ENCODE results near the gene APP.

APP gene

GRCh38 chr21:25970254-25970930 lies 200.2 kb downstream of the APP start:
- DNase-seq: no peak

- DNase-seq: no peak
Measured at GRCh38 chr21:25967901-25968438, 202.6 kb downstream of the APP start.

GRCh38 chr21:25967181-25967900 lies 203.2 kb downstream of the APP start:
- no peak for DNase-seq

GRCh38 chr21:25965951-25966707 lies 204.4 kb downstream of the APP start:
- no peak for DNase-seq

- no peak for DNase-seq
Measured at GRCh38 chr21:25964926-25965325, 205.6 kb downstream of the APP start.

- DNase-seq: no peak
Measured at GRCh38 chr21:25964015-25964414, 206.6 kb downstream of the APP start.

GRCh38 chr21:25963181-25963580 lies 207.4 kb downstream of the APP start:
- no peak for DNase-seq

- no peak for DNase-seq
Measured at GRCh38 chr21:25961042-25961441, 209.5 kb downstream of the APP start.

- no peak for DNase-seq
Measured at GRCh38 chr21:25960402-25960801, 210.2 kb downstream of the APP start.

- DNase-seq: no peak
Measured at GRCh38 chr21:25959799-25960198, 210.8 kb downstream of the APP start.

GRCh38 chr21:25956993-25957714 lies 213.4 kb downstream of the APP start:
- no peak for DNase-seq

- no peak for DNase-seq
Measured at GRCh38 chr21:25955646-25956045, 214.9 kb downstream of the APP start.

- DNase-seq: no peak
Measured at GRCh38 chr21:25953659-25954058, 216.9 kb downstream of the APP start.

- DNase-seq: no peak
Measured at GRCh38 chr21:25953196-25953595, 217.4 kb downstream of the APP start.

- no peak for DNase-seq
Measured at GRCh38 chr21:25952306-25952705, 218.3 kb downstream of the APP start.

- DNase-seq: no peak
Measured at GRCh38 chr21:25949701-25950100, 220.9 kb downstream of the APP start.

- no peak for DNase-seq
Measured at GRCh38 chr21:25944672-25945213, 225.8 kb downstream of the APP start.

- DNase-seq: no peak
Measured at GRCh38 chr21:25944082-25944481, 226.5 kb downstream of the APP start.

- no peak for DNase-seq
Measured at GRCh38 chr21:25942135-25942534, 228.4 kb downstream of the APP start.

- no peak for DNase-seq
Measured at GRCh38 chr21:25939396-25939761, 231.2 kb downstream of the APP start.

GRCh38 chr21:25938658-25939395 lies 231.7 kb downstream of the APP start:
- DNase-seq: no peak

GRCh38 chr21:25936776-25937175 lies 233.8 kb downstream of the APP start:
- DNase-seq: no peak
